Dedifferentiated amniotic fluid mesenchymal stem cell (primary cell): ENCODE results near the gene PNPLA4.

Source experiments
- DNase-seq: peaks from one replicate; pipeline ENCODE4 v3.0.0-alpha.2; 2016; ENCODE audit errors: extremely low spot score

The PNPLA4 gene

GRCh38 chrX:7872042-7872441 is 55.2 kb downstream of the PNPLA4 start:
- DNase-seq = no peak

GRCh38 chrX:7852166-7852565 is 75.0 kb downstream of the PNPLA4 start:
- DNase-seq = no peak
